SK-N-SH (cell line): ENCODE data around the gene DTNBP1. TPM values are rescaled to one million over a fixed set of nuclear protein-coding genes. Genes with fewer than 3 reads are reported as not detected.

Experiments used
- CTCF ChIA-PET: fragments of 300-600, 350-600 bp; formaldehyde crosslinking; extraction: SDS; loops from one replicate; lab custom pipeline; 2021; lab: Yijun Ruan, JAX
- POLR2A ChIA-PET: fragments of 350-600 bp; sonication (Branson Sonifier 250); formaldehyde crosslinking; extraction: SDS; loops from one replicate; lab custom pipeline; 2020; ENCODE audit warnings: antibody characterized with exemption, inconsistent platforms; lab: Yijun Ruan, JAX
- DNase-seq: peaks from one replicate; pipeline ENCODE4 v3.0.0; 2012
- H2AFZ ChIP-seq: fragments of 200-600 bp; sonication (generic); 2 replicates; pipeline ENCODE4 v1.8.1; 2016; ENCODE audit warnings: antibody characterized with exemption, mild to moderate bottlenecking, low read depth
- H3F3A ChIP-seq: fragments of 200-600 bp; sonication (generic); replicated peaks from 2 replicates; pipeline ENCODE3; 2016; ENCODE audit warnings: antibody characterized with exemption, mild to moderate bottlenecking; ENCODE audit not compliant: insufficient read depth
- H3K27ac ChIP-seq, 2 experiments: fragments of 200-500 bp in 1 of 2; fragments of 200-600 bp in 1 of 2; sonication (Bioruptor generic) in 1 of 2; sonication (generic), shearing (Covaris generic) in 1 of 2; 2 replicates each; pipeline versions ENCODE4 v1.5.1 to v1.6.1; 2014 to 2016; ENCODE audit warnings: low read depth in 2 of 2, inconsistent platforms in 1 of 2, low read length in 1 of 2, mild to moderate bottlenecking in 1 of 2, mixed read lengths in 1 of 2
- H3K27me3 ChIP-seq: fragments of 200-600 bp; sonication (generic), shearing (Covaris generic); 2 replicates; pipeline ENCODE4 v1.6.1; 2016; ENCODE audit warnings: mixed run types; ENCODE audit not compliant: insufficient read depth
- H3K36me3 ChIP-seq, 2 experiments: fragments of 200-500 bp in 1 of 2; fragments of 200-600 bp in 1 of 2; sonication (Bioruptor generic) in 1 of 2; sonication (generic) in 1 of 2; replicated peaks in 1 of 2; 2 replicates each; pipeline versions ENCODE3 to v1.5.1; 2014 to 2016; ENCODE audit warnings: low read length in 1 of 2, mild to moderate bottlenecking in 1 of 2; ENCODE audit not compliant: insufficient read depth in 2 of 2, control insufficient read depth in 1 of 2
- H3K4me1 ChIP-seq, 2 experiments: fragments of 200-500 bp in 1 of 2; fragments of 200-600 bp in 1 of 2; sonication (Bioruptor generic) in 1 of 2; sonication (generic), shearing (Covaris generic) in 1 of 2; 2 replicates each; pipeline versions ENCODE4 v1.5.1 to v1.6.1; 2014 to 2016; ENCODE audit warnings: low read depth in 1 of 2, low read length in 1 of 2, mixed run types in 1 of 2; ENCODE audit not compliant: insufficient read depth in 2 of 2, control insufficient read depth in 1 of 2
- H3K4me2 ChIP-seq: fragments of 200-600 bp; sonication (generic), shearing (Covaris generic); 2 replicates; pipeline ENCODE4 v1.6.1; 2017; ENCODE audit warnings: mixed run types
- H3K4me3 ChIP-seq, 2 experiments: fragments of 200-500 bp in 1 of 2; fragments of 200-600 bp in 1 of 2; sonication (Bioruptor generic) in 1 of 2; sonication (generic), shearing (Covaris generic) in 1 of 2; 2 replicates each; pipeline versions ENCODE4 v1.5.1 to v1.8.1; 2014 to 2016; ENCODE audit warnings: low read depth in 2 of 2, inconsistent platforms in 1 of 2, low read length in 1 of 2, mild to moderate bottlenecking in 1 of 2, mixed read lengths in 1 of 2, moderate library complexity in 1 of 2
- H3K79me2 ChIP-seq: fragments of 200-600 bp; sonication (generic); 2 replicates; pipeline ENCODE4 v1.8.1; 2017; ENCODE audit warnings: mild to moderate bottlenecking; ENCODE audit not compliant: insufficient read depth
- H3K9ac ChIP-seq: fragments of 200-600 bp; sonication (generic); 2 replicates; pipeline ENCODE4 v1.6.1; 2017; ENCODE audit warnings: mixed run types
- H3K9me2 ChIP-seq: fragments of 200-600 bp; sonication (generic); 2 replicates; pipeline ENCODE4 v1.6.1; 2017; ENCODE audit warnings: mixed run types
- H3K9me3 ChIP-seq: fragments of 200-600 bp; sonication (generic); 2 replicates; pipeline ENCODE4 v1.6.1; 2017; ENCODE audit warnings: mixed run types, mild to moderate bottlenecking, moderate library complexity
- H4K20me1 ChIP-seq: fragments of 200-600 bp; sonication (generic); 2 replicates; pipeline ENCODE4 v1.6.1; 2017; ENCODE audit warnings: mild to moderate bottlenecking, mixed run types; ENCODE audit not compliant: insufficient read depth
- CHD2 ChIP-seq: fragments of 150-350 bp; IDR thresholded peaks from 2 replicates; pipeline ENCODE4 v1.6.1; 2018; ENCODE audit warnings: low read length; ENCODE audit not compliant: partially characterized antibody
- ELF1 ChIP-seq: IDR thresholded peaks from 2 replicates; pipeline ENCODE4 v1.4.0; 2012
- EZH2phosphoT487 ChIP-seq: fragments of 200-600 bp; sonication (generic); IDR thresholded peaks from 2 replicates; pipeline ENCODE4 v1.6.1; 2017; ENCODE audit warnings: low read depth, mixed run types, mild to moderate bottlenecking, antibody characterized with exemption, moderate library complexity, borderline replicate concordance
- FOSL2 ChIP-seq: IDR thresholded peaks from 2 replicates; pipeline ENCODE4 v1.4.0; 2012; ENCODE audit warnings: low read depth, mild to moderate bottlenecking, moderate library complexity, borderline replicate concordance
- FOXM1 ChIP-seq: IDR thresholded peaks from 2 replicates; pipeline ENCODE4 v1.4.0; 2012; ENCODE audit warnings: low read depth, mild to moderate bottlenecking
- GABPA ChIP-seq: IDR thresholded peaks from 2 replicates; pipeline ENCODE4 v1.4.0; 2012; ENCODE audit warnings: low read depth, mild to moderate bottlenecking
- JUND ChIP-seq: IDR thresholded peaks from 2 replicates; pipeline ENCODE4 v1.4.0; 2012
- MEF2A ChIP-seq: IDR thresholded peaks from 2 replicates; pipeline ENCODE4 v1.4.0; 2012; ENCODE audit warnings: low read depth, borderline replicate concordance
- MXI1 ChIP-seq: IDR thresholded peaks from 2 replicates; pipeline ENCODE4 v1.6.1; 2012; ENCODE audit warnings: mild to moderate bottlenecking, low read depth, low read length, improper control_type of control experiment
- NFIC ChIP-seq: IDR thresholded peaks from 2 replicates; pipeline ENCODE4 v1.4.0; 2012; ENCODE audit warnings: borderline replicate concordance
- NRF1 ChIP-seq: IDR thresholded peaks from 2 replicates; pipeline ENCODE4 v1.6.1; 2012; ENCODE audit warnings: low read depth, mild to moderate bottlenecking, low read length
- POLR2AphosphoS5 ChIP-seq: IDR thresholded peaks from 2 replicates; pipeline ENCODE4 v1.6.1; 2012; ENCODE audit warnings: low read depth, low read length
- RCOR1 ChIP-seq: fragments of 150-350 bp; IDR thresholded peaks from 2 replicates; pipeline ENCODE4 v1.6.1; 2017; ENCODE audit warnings: antibody characterized with exemption, low read length
- RFX5 ChIP-seq: IDR thresholded peaks from 2 replicates; pipeline ENCODE4 v1.6.1; 2012; ENCODE audit warnings: mild to moderate bottlenecking, improper control_type of control experiment, low read length
- TAF1 ChIP-seq: IDR thresholded peaks from 2 replicates; pipeline ENCODE4 v1.6.1; 2012; ENCODE audit warnings: low read depth, mild to moderate bottlenecking, low read length, moderate library complexity, borderline replicate concordance
- TEAD4 ChIP-seq: IDR thresholded peaks from 2 replicates; pipeline ENCODE4 v1.4.0; 2012; ENCODE audit warnings: mild to moderate bottlenecking, borderline replicate concordance; ENCODE audit not compliant: insufficient read depth
- WGBS: methylation state at CpG from one replicate; pipeline ENCODE4 v1.1.6; 2017; ENCODE audit warnings: low lambda C conversion rate; 5-methylcytosine and 5-hydroxymethylcytosine counted together
- polyA plus RNA-seq, 3 experiments: library from polyadenylated mRNA; depleted of rRNA; stranded (reverse); fragments of >200 nt; gene quantifications; 2 replicates each; pipeline ENCODE4 v1.2.3, GENCODE V29; 2012
- TF ChIP-seq, protein P1 (sequence below): IDR thresholded peaks from 2 replicates; pipeline ENCODE4 v1.4.0; 2012; ENCODE audit warnings: low read depth, borderline replicate concordance
- TF ChIP-seq, protein P2 (sequence below): IDR thresholded peaks from 2 replicates; pipeline ENCODE4; 2012
- TF ChIP-seq, protein P3 (sequence below): fragments of 150-350 bp; IDR thresholded peaks from 2 replicates; pipeline ENCODE4 v1.6.1; 2016; ENCODE audit warnings: mild to moderate bottlenecking, low read depth, low read length
- TF ChIP-seq, protein P4 (sequence below): fragments of 150-350 bp; IDR thresholded peaks from 2 replicates; pipeline ENCODE4 v1.6.1; 2017; ENCODE audit warnings: antibody characterized with exemption, low read length, low read depth, borderline replicate concordance
- TF ChIP-seq, protein P5 (sequence below): IDR thresholded peaks from 2 replicates; pipeline ENCODE4 v1.4.0; 2012; ENCODE audit warnings: low read depth, borderline replicate concordance

The DTNBP1 gene
- polyA plus RNA-seq, 1 of the 3 experiments (the other 2 are of a cell fraction): 19.7 TPM

DNA sequence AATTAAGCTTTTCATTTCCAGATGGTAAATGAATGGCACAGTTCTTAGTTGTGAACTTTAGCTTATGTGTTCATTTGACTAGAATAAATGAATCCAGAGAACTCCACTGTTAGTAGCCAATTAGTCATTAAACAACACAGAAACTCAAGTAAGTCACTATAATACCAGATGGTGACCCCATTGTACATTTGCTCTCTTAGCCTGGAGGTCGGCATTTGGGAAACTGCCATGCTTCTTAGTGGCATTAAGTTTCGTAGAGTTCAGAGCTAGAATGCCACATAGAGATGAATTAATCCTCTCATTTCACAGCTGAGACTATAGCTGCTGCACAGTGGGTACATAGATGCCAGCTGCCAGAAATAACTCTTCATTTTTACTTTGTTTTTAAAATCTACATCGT is 10.8 kb upstream of the DTNBP1 start (continued):
- TF ChIP-seq, protein P1, sequence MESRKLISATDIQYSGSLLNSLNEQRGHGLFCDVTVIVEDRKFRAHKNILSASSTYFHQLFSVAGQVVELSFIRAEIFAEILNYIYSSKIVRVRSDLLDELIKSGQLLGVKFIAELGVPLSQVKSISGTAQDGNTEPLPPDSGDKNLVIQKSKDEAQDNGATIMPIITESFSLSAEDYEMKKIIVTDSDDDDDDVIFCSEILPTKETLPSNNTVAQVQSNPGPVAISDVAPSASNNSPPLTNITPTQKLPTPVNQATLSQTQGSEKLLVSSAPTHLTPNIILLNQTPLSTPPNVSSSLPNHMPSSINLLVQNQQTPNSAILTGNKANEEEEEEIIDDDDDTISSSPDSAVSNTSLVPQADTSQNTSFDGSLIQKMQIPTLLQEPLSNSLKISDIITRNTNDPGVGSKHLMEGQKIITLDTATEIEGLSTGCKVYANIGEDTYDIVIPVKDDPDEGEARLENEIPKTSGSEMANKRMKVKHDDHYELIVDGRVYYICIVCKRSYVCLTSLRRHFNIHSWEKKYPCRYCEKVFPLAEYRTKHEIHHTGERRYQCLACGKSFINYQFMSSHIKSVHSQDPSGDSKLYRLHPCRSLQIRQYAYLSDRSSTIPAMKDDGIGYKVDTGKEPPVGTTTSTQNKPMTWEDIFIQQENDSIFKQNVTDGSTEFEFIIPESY: no peak
- TF ChIP-seq TAF1: no peak
- TF ChIP-seq, protein P2, sequence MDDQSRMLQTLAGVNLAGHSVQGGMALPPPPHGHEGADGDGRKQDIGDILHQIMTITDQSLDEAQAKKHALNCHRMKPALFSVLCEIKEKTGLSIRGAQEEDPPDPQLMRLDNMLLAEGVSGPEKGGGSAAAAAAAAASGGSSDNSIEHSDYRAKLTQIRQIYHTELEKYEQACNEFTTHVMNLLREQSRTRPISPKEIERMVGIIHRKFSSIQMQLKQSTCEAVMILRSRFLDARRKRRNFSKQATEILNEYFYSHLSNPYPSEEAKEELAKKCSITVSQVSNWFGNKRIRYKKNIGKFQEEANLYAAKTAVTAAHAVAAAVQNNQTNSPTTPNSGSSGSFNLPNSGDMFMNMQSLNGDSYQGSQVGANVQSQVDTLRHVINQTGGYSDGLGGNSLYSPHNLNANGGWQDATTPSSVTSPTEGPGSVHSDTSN: no peak
- TF ChIP-seq, protein P3, sequence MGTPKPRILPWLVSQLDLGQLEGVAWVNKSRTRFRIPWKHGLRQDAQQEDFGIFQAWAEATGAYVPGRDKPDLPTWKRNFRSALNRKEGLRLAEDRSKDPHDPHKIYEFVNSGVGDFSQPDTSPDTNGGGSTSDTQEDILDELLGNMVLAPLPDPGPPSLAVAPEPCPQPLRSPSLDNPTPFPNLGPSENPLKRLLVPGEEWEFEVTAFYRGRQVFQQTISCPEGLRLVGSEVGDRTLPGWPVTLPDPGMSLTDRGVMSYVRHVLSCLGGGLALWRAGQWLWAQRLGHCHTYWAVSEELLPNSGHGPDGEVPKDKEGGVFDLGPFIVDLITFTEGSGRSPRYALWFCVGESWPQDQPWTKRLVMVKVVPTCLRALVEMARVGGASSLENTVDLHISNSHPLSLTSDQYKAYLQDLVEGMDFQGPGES: no peak

DNA sequence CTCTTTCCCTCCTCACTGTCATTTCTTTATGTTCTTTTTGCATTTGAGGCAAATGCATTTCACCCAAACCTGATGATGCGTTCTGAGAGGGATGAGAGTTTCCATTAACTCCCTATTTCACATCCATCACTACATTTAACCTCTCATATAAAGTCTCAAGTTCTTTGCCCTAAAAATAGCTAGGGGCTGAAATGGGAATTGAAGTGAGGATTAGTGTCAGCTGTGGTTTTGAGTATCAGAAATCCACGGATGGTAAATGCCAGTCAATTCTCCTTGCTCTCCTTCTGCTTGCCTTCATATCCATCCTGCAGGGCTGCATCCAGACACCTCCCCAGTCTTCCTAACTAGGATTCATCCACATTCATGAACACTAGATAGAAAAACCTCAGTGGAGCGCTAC is 10.0 kb upstream of the DTNBP1 start:
- no peak for DNase-seq
- H3K36me3 ChIP-seq: no peaks in the 10 kb centered on the region
- no peak overlapping the region for H3K4me2 ChIP-seq
- 43% methylated on average over 3 of the region's 3 CpGs for WGBS
- H3K9me3 ChIP-seq: no peaks in the 10 kb centered on the region
- ChIA-PET CTCF (interaction anchor here (1.9 kb wide), 1 partner anchor 19 kb away, joined by 8 read pairs; no protein-coding TSS in a partner anchor), POLR2A (no interaction called here)
- no peaks in the 10 kb centered on the region for H3K9me2 ChIP-seq
- no peak overlapping the region for H2AFZ ChIP-seq
- no peak overlapping the region for H3K27ac ChIP-seq
- no peak overlapping the region for H3K9ac ChIP-seq
- no peaks in the 10 kb centered on the region for H4K20me1 ChIP-seq
- no peaks in the 10 kb centered on the region for H3F3A ChIP-seq
- TF ChIP-seq, protein P4, sequence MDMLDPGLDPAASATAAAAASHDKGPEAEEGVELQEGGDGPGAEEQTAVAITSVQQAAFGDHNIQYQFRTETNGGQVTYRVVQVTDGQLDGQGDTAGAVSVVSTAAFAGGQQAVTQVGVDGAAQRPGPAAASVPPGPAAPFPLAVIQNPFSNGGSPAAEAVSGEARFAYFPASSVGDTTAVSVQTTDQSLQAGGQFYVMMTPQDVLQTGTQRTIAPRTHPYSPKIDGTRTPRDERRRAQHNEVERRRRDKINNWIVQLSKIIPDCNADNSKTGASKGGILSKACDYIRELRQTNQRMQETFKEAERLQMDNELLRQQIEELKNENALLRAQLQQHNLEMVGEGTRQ: no peak
- TF ChIP-seq TAF1 (no peak), NRF1 (no peak), EZH2phosphoT487 (no peak), FOXM1 (no peak), CHD2 (no peak), JUND (no peak), GABPA (no peak), MXI1 (no peak), TEAD4 (no peak), NFIC (no peak), FOSL2 (no peak), RCOR1 (no peak), RFX5 (no peak), POLR2AphosphoS5 (no peak), ELF1 (no peak), MEF2A (no peak)
- TF ChIP-seq, protein P2: no peak
- TF ChIP-seq, protein P3: no peak
- TF ChIP-seq, protein P5, sequence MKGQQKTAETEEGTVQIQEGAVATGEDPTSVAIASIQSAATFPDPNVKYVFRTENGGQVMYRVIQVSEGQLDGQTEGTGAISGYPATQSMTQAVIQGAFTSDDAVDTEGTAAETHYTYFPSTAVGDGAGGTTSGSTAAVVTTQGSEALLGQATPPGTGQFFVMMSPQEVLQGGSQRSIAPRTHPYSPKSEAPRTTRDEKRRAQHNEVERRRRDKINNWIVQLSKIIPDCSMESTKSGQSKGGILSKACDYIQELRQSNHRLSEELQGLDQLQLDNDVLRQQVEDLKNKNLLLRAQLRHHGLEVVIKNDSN: no peak
- peaks cover 0 to 14% of the 10 kb centered on the region in 2 experiments; a peak in 2 of 4 replicates for H3K4me1 ChIP-seq
- no peak overlapping the region for H3K4me3 ChIP-seq
- H3K27me3 ChIP-seq: peaks cover 23% of the 10 kb centered on the region
- no peaks in the 10 kb centered on the region for H3K79me2 ChIP-seq
